HG03565 (cell line): ENCODE data around the gene KRTAP10-8.
"Not testable (repeated sequence)": the region's sequence is repeated elsewhere in the genome, so short reads cannot be mapped to it uniquely, and the experiment has no call there.

Source experiments
- ATAC-seq: cut with Tn5 transposase; IDR thresholded peaks from one replicate; pipeline ENCODE4 v1.9.1; 2021; ENCODE audit warnings: mild to moderate bottlenecking, moderate library complexity; ENCODE audit not compliant: unreplicated experiment

The KRTAP10-8 gene, protein sequence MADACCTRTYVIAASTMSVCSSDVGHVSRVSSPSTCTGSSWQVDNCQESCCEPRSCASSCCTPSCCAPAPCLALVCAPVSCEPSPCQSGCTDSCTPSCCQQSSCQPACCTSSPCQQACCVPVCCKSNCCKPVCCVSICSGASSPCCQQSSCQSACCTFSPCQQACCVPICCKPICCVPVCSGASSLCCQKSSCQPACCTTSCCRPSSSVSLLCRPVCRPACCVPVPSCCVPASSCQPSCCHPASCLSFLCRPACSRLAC

DNA sequence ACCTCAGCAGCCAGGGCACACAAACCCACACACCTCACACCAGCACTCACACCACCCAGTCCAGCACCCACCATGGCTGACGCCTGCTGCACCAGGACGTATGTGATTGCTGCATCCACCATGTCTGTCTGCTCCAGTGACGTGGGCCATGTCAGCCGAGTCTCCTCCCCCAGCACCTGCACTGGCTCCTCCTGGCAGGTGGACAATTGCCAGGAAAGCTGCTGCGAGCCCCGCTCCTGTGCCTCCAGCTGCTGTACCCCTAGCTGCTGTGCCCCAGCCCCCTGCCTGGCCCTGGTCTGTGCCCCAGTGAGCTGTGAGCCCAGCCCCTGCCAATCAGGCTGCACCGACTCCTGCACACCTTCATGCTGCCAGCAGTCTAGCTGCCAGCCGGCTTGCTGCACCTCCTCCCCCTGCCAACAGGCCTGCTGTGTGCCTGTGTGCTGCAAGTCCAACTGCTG, at the start of gene KRTAP10-8:
Gene KRTAP10-8, plus strand, starts transcription at position 51 of the 458 bp plus-strand sequence. Its CDS starts 22 bp downstream, at position 73.
- no peak for ATAC-seq

DNA sequence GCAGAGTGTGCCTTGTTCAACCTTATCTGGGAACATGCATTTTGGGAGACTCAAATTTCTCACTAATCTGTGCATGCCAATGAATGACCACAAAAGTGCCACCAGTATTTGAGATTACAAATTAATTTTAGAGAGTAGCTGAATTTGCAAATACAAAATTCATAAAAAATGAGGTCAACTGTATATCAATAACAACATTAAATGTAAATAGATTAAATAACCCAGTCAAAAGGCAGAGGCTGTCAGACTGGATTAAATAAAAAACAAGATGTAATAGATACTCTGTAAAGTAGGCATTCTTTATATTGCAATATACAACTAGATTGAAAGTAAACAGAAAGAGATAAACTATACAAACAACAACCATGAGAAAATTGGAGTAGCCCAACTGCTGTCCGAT, 47.8 kb upstream of the KRTAP10-8 start:
- no peak for ATAC-seq

DNA sequence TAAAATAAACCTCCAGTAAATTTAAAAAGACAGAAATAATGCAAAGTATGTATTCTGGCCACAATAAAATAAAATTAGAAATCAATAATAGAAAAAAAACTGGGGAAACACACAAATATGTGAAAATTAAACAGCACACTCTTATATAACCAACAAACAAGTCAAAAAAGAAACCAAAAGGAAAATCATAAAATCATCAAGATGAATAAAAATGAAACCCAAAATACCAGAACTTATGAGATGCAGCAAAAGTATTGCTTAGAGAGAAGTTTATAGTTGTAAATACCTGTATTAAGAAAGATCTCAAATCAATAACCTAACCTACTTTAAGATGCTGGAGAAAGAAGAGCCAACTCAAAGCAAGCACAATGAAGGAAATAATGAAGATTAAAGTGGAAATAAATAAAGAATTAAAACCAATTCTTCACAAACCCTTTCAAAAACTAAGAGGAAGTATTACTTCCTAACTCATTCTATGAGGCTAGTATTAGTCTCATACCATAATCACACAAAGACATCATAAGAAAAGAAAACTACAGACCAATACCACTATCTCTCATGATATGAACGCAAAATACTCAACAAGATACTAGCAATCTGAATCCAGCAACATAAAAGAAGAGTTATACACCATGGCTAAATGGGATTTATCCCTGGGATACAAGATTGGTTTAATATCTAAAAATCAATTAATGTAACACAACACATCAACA, 46.8 kb upstream of the KRTAP10-8 start:
- no peak for ATAC-seq

DNA sequence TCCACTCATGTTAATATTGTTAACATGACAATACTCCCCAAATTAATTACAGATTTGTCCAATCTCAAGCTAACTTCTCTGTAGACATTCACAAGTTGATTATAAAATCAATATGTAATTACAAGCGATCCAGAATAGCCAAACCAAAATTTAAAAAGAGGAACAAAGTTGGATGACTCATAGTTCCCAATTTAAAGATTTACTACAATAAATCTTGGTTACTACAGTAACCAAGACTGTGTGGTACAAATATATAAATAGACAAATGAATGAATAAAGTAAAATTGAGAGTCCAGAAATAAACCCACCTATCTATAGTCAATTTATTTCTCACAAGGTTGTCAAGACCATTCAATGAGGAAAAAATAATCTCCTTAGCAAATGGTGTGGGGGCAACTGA, 45.5 kb upstream of the KRTAP10-8 start:
- no peak for ATAC-seq

DNA sequence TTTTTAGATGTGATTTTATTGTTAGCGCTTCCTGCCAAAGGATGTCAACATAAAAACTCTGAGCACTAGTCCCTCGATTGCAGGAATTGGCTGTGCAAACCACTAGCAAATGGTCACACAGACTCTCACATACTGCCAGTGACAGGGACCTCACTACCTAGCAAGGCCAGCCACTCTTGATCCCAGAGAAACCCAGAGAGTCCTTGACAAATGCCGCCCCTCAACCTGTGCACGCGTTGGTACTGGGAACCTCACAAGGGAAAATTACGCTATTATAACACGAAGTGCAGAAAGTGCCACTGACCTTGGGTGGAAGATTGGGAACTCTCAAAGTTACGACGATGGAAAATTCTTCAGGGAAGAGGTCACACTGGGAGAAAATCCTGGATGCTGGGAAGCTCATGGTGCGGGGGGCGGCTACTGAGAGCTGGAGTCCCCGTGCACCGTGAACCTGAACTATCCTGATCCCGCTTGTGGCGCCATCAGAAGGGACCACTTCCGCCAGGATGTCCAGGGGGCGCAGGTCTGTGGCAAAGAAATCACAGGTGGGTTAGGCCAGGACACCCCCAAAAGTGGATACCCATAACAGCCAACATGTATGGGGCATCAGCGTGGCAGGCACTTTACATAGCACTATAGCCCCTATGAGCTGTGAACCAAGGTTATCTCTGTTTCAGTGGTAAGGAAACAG, 44.3 kb upstream of the KRTAP10-8 start:
- no peak for ATAC-seq

DNA sequence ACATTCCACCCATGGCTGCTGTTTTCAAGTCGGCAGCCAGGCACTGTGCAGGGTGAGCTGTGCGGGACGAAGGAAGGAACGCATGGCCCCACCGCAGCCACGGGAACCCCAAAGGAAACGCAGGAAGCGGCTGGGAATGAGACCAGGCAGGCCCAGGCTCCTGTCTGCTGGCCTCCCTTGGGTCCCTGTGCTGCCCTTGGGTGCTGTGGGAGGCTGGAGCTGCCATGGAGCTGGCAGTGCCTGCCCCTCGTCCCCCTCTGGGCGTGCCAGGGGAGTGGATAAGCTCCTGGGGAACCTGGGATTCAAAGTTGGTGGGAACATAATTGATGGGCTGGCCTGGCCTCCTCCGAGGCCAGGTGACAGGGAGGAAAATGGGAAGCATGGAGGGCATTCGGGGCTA, 43.6 kb upstream of the KRTAP10-8 start:
- ATAC-seq = no peak

DNA sequence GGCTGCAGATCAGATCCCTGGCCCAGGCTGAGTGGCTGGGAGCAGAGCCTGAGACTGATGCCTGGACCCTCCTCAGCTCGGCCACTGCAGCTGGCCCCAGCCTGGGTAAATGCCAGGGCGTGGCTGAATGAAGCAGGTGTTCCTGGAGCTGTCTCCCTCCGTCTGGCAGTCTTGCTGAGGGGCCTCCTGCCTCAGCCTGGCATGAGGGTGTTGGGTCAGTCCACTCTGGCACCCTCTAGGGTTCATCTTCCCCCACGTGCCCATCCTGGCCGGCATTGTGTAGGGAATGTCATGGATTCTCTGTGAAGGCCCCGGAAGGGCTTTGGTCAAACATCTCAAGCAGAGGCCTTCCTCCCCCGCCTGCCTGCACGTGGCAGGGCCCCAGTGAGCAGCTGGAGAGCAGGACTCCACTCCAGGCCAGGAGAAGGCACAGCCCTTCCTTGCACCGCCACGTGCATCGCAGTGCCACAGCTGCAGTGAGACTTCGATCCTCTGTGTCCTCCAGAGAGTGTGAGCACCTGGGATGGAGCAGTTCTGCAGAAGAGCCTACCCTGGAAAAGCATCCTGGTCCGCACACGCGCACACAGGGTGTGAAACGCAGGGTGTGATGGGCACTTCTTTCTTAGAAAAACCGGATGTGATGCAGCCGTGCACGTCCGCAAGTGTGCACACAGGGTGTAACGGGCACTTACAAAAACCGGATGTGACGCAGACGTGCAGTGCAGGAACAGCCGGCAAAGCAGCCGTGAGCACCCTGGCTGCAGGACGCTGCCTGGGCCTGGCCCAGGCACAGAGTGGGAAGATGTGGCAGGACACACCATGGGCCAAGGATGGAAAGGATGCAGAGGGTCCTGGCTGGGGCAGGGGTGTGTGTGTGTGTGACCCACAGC, 43.0 kb upstream of the KRTAP10-8 start:
- ATAC-seq = no peak

DNA sequence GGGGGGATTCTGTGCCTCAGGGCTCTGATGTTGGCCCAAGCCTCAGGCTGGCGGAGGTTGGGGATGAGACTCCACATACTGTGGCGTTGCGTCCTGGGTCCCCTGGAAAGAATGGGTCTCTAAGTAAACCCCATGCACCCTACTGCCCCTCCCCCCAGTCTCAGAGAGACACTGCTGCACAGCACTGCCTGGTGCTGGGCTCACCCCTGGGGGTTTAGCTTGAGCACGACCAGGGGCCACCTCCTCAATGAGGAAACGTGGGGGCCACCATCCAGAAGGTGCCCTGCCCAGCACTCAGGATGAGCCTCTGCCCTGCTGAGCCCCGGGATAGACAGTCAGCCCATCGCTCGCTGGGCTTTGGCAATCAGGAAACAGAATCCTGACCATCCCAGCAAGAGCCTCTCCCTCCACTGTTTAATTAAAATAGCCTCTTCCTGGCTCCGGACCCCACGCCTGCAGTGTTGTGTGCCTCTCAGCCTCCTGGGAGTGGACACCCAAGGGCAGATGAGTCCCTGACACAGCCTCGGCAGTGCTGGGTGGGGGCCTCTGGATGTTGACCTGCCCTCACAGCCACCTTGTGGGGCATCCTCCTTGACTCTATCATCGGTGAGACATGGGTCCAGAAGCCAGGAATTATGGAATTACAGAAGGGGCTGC, 41.9 kb upstream of the KRTAP10-8 start:
- no peak for ATAC-seq

DNA sequence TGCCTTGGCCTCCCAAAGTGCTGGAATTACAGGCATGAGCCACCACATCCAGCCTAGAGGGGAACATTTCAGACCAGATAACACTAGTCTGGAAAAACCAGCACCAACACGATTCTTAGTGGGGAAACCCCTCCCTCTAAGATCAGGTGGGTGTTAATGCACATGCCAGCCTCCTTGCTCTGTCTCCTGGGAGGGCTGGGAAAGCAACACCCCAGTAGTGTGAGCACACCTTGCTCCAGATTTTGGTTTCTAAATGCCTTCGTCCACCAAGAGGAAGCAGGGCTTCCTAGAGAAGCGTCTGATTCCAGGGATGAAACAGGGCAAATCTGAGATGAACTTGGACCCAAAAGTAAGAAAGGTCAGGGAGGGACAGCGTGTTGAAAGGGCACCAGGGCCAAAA, 40.6 kb upstream of the KRTAP10-8 start:
- no peak for ATAC-seq

DNA sequence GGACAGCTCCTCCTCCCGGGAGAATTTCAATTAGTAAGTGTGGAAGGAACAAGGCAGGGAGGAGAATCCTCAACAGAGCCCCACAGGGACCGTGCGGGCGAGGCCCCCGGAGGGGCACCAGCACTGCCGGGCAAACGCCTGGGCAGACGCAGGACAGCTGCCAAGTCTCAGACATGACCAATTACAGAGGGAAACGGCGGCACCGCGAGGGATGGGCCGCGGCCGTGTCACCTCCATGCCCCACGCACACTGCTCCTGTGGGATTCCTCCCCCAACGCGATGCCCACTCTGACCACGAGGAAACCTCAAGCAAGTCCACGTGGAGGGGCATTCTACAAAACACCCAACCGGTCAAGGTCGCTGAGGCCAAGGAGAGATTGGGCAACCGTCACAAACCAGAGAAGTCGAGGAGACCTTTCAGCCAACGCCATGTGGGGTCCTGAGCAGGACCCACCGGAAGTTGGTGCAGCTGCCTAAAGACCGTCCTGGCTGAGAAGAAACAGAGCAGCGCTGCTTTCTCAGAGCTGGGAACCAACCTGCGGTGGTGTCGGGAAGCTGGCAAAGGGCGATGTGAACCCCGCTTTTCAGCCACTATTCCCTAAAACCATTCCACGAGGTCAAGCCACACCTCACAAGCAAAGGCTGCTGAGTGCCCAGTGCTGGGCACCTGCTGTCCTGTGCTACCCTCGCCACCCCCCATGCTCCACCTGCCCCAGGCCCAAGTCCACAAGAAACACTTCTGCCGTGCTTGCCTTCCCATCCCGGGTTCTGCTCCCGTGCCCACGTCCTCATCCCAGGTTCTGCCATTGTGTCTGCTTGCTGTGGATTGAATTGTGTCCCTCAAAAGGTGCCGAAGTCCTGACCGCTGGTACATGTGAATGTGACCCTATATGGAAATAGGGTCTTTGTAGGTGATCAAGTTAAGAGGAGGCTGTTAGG, 39.8 kb upstream of the KRTAP10-8 start:
- no peak for ATAC-seq

DNA sequence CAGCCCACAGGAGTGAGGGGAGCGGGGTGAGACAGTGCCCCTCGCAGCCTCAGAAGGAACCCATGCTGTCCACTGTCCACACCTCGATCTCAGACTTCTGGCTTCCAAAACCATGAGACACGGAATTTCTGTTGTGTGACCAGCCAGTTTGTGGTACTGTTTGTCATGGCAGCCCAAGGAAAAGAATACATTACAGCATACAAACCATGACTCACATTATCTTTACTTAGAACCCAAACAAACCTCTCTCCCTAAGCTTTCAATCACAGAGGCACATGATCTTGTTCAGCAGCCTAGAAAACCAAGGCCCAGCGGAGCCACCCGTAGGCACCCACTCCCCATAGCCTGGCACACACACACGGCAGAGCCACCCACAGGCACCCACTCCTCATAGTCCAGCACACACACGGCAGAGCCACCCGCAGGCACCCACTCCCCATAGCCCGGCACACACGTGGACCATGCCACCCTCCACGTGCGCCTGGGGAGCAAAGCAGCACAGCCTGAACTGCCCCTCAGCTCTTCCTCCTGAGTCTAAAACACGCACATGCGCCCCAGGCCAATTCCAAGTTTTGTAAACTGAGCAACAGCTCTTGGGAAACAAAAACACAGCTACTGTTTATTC, 38.8 kb upstream of the KRTAP10-8 start:
- ATAC-seq = no peak

DNA sequence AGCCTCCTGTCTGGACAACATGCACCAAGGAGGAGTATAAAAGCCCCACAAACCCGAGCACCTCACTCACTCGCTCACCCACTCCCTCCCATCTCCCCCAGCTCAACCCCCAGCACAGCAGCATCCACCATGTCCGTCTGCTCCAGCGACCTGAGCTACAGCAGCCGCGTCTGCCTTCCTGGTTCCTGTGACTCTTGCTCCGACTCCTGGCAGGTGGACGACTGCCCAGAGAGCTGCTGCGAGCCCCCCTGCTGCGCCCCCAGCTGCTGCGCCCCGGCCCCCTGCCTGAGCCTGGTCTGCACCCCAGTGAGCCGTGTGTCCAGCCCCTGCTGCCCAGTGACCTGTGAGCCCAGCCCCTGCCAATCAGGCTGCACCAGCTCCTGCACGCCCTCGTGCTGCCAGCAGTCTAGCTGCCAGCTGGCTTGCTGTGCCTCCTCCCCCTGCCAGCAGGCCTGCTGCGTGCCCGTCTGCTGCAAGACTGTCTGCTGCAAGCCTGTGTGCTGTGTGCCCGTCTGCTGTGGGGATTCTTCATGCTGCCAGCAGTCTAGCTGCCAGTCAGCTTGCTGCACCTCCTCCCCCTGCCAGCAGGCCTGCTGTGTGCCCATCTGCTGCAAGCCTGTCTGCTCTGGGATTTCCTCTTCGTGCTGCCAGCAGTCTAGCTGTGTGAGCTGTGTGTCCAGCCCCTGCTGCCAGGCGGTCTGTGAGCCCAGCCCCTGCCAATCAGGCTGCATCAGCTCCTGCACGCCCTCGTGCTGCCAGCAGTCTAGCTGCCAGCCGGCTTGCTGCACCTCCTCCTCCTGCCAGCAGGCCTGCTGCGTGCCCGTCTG, 38.0 kb upstream of the KRTAP10-8 start, which contains the start of gene KRTAP10-4:
Gene KRTAP10-4, plus strand, starts transcription at position 100 of the 827 bp plus-strand sequence. Its CDS starts 30 bp downstream, at position 130.
- ATAC-seq = not testable (repeated sequence)

DNA sequence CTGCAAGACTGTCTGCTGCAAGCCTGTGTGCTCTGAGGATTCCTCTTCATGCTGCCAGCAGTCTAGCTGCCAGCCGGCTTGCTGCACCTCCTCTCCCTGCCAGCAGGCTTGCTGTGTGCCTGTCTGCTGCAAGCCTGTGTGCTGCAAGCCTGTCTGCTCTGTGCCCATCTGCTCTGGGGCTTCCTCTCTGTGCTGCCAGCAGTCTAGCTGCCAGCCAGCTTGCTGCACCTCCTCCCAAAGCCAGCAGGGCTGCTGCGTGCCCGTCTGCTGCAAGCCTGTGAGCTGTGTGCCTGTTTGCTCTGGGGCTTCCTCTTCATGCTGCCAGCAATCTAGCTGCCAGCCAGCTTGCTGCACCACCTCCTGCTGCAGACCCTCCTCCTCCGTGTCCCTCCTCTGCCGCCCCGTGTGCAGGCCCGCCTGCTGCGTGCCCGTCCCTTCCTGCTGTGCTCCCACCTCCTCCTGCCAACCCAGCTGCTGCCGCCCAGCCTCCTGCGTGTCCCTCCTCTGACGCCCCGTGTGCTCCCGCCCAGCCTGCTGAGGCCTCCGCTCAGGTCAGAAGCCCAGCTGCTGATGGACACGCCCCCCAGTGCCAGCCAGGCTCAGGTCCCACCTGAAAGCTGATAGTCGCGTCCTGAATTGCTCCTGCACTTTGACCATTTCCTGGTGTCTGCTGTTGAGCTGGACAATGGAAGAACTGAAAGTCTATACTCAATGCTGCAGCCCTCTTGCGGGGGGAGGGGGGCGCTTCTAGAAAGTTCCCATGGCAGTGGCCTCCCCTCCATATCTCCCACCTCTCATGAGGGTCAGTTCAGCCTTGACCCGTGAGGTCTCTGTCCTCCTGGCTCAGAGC, 37.2 kb upstream of the KRTAP10-8 start:
- no peak for ATAC-seq

DNA sequence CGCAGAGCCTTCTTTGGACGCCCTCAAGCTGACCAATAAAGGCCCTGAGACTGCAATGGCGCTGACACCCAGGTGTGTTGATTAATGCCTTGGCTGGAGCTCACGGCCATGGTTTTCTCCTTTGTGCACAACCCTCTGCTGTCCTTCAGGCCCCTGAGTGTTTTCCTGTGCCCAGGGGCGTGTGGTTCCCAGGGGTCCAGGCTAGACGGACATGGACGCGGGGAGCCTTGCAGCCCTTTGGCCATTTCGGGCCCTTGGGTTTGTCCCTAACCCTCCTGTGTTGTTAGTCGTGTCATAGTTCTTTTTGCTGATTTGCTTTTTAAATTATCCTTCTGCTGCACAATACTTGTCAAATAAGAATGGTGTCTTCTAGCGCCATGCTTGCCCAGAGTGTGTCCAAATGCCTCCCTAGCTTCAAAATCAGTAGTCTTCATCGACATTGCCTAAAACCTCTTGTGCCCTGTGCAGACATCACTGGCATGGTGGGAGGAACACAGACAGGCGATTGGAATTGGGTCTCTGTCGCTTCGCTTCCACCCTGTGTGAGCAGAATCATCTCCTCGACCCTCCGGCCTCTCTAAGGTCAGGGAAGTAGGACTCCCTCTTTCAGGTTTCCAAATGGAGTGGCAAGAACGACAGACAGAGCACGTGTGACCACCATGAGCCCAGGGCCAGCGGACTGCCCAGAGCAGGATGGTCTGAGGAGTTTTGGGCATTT, 36.4 kb upstream of the KRTAP10-8 start:
- no peak for ATAC-seq

DNA sequence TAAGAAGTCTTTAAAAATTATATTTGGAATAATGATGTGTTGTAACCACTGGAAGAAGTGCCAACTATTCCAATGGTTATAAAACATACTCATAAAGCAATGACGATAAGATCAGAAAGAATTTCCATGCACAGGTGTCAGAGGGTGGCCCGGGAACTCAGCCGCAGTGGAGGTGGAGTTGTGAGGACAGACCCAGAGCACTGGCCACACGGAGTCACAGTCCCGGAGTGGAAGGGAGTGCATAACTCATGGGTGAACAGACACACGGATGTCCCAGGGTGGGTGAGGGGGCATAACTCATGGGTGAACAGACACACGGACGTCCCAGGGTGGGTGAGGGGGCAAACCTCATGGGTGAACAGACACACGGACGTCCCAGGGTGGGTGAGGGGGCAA, 35.9 kb upstream of the KRTAP10-8 start:
- no peak for ATAC-seq

DNA sequence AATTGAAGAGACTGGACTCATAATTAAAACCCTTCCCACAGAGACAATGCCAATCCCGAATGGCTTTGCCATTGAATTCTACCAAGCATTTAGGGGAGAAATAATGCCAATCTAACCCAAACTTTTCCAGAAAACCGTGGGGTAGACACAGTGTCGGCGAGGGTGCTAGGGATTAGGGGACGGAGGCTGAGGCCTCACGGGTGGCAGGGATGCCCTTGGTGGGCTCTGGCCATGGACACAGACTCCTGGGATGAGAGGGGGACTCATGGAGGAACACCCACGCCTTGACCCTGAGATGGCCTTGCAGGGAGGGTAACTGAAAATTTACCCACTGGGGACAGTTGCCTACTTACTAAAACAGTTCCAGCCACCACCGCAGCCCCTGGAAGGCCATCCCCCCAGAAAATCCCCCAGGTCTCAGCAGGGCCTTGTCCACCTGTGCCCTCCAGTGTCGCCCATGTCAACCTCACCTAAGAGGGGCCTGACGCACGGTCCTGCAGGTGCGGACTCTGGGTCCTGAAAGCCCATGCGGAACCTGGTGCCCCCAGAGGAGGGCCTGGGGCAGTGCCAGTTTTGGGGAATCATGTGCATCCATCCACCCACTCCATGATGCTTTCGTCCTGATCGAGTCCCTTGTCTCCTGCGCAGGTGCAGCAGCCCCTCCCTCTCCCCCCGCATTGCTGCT, 33.4 kb upstream of the KRTAP10-8 start:
- no peak for ATAC-seq
